ENCODE measurements around the gene SPEM1. TPM values are rescaled to one million over a fixed set of nuclear protein-coding genes. Genes with fewer than 3 reads are reported as not detected.
A peak's percentile ranks its signal among the peaks of the same experiment; 100 is the strongest.

SPEM1 gene
- total and polyA plus RNA-seq, 2 of the 13 experiments (the other 11 are each of a cell fraction or from before 2014, with no cell fraction given) = not detected

- TF ChIP-seq HOXA7 (CRISPR knock-in tag; IDR thresholded peaks at IDR 0.05) (no peak), ZNF720 (CRISPR knock-in tag; IDR thresholded peaks at IDR 0.05) (no peak), SP1 (IDR thresholded peaks at IDR 0.05) (no peak), SP1 (CRISPR knock-in tag; IDR thresholded peaks at IDR 0.05) (no peak; the same call in 1 of the 2 replicates), MAF1 (CRISPR knock-in tag; IDR thresholded peaks at IDR 0.05; ENCODE audit: borderline replicate concordance) (no peak), SCMH1 (CRISPR knock-in tag; IDR thresholded peaks at IDR 0.05; ENCODE audit: borderline replicate concordance) (no peak), SAFB2 (CRISPR knock-in tag; IDR thresholded peaks at IDR 0.05; ENCODE audit: borderline replicate concordance, low read depth) (0 out of 2 replicates have a peak, but pooled peaks have one; percentile 39), POLR2AphosphoS2 (IDR thresholded peaks at IDR 0.05; ENCODE audit: low read depth, low read length) (no peak), SMAD9 (CRISPR knock-in tag; IDR thresholded peaks at IDR 0.05) (no peak), ZSCAN20 (CRISPR knock-in tag; IDR thresholded peaks at IDR 0.05; ENCODE audit: borderline replicate concordance) (0 out of 2 replicates have a peak, but pooled peaks have one; percentile 27), MAFG (CRISPR knock-in tag; IDR thresholded peaks at IDR 0.05) (no peak), GABPB1 (CRISPR knock-in tag; IDR thresholded peaks at IDR 0.05) (peak; percentile 81), IKZF4 (CRISPR knock-in tag; IDR thresholded peaks at IDR 0.05; ENCODE audit: borderline replicate concordance, low read depth, not compliant biosample characterization) (no peak), ZFAT (CRISPR knock-in tag; conservative IDR thresholded peaks at IDR 0.05) (no peak), GFI1 (CRISPR knock-in tag; IDR thresholded peaks at IDR 0.05; ENCODE audit: borderline replicate concordance) (no peak), ATAD3A (CRISPR knock-in tag; IDR thresholded peaks at IDR 0.05) (no peak), ZNF761 (CRISPR knock-in tag; conservative IDR thresholded peaks at IDR 0.05) (no peak), FOSL1 (CRISPR knock-in tag; IDR thresholded peaks at IDR 0.05; ENCODE audit: borderline replicate concordance) (no peak), MBD4 (IDR thresholded peaks at IDR 0.05; ENCODE audit: borderline replicate concordance, low read length) (no peak), MYPOP (CRISPR knock-in tag; IDR thresholded peaks at IDR 0.05) (peak; percentile 57; the same call in 1 of the 2 replicates), CENPX (CRISPR knock-in tag; IDR thresholded peaks at IDR 0.05) (no peak)
- TF ChIP-seq, protein P1, sequence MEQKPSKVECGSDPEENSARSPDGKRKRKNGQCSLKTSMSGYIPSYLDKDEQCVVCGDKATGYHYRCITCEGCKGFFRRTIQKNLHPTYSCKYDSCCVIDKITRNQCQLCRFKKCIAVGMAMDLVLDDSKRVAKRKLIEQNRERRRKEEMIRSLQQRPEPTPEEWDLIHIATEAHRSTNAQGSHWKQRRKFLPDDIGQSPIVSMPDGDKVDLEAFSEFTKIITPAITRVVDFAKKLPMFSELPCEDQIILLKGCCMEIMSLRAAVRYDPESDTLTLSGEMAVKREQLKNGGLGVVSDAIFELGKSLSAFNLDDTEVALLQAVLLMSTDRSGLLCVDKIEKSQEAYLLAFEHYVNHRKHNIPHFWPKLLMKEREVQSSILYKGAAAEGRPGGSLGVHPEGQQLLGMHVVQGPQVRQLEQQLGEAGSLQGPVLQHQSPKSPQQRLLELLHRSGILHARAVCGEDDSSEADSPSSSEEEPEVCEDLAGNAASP (CRISPR knock-in tag; IDR thresholded peaks at IDR 0.05; ENCODE audit: borderline replicate concordance) = no peak
- TF ChIP-seq, protein P2, sequence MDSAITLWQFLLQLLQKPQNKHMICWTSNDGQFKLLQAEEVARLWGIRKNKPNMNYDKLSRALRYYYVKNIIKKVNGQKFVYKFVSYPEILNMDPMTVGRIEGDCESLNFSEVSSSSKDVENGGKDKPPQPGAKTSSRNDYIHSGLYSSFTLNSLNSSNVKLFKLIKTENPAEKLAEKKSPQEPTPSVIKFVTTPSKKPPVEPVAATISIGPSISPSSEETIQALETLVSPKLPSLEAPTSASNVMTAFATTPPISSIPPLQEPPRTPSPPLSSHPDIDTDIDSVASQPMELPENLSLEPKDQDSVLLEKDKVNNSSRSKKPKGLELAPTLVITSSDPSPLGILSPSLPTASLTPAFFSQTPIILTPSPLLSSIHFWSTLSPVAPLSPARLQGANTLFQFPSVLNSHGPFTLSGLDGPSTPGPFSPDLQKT (CRISPR knock-in tag; IDR thresholded peaks at IDR 0.05; ENCODE audit: borderline replicate concordance) = no peak
- TF ChIP-seq, protein P3, sequence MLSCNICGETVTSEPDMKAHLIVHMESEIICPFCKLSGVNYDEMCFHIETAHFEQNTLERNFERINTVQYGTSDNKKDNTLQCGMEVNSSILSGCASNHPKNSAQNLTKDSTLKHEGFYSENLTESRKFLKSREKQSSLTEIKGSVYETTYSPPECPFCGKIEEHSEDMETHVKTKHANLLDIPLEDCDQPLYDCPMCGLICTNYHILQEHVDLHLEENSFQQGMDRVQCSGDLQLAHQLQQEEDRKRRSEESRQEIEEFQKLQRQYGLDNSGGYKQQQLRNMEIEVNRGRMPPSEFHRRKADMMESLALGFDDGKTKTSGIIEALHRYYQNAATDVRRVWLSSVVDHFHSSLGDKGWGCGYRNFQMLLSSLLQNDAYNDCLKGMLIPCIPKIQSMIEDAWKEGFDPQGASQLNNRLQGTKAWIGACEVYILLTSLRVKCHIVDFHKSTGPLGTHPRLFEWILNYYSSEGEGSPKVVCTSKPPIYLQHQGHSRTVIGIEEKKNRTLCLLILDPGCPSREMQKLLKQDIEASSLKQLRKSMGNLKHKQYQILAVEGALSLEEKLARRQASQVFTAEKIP (CRISPR knock-in tag; IDR thresholded peaks at IDR 0.05; ENCODE audit: borderline replicate concordance) = no peak
Observed at GRCh38 chr17:7380855-7381683, 39.1 kb upstream of the SPEM1 start, which contains the start of gene TNK1 (continued).
